Measurements from ENCODE around the gene SPATS1. TPM values are rescaled to one million over a fixed set of nuclear protein-coding genes. Genes with fewer than 3 reads are reported as not detected.
"Not testable (repeated sequence)": the region's sequence is repeated elsewhere in the genome, so short reads cannot be mapped to it uniquely, and the experiment has no call there.

The SPATS1 gene
- total RNA-seq, 1 experiment from 2014 or later: 10.1 TPM

- in situ Hi-C loops (cut with HindIII; ENCODE audit: low sequenced_read_pairs): no loop called here
Observed at GRCh38 chr6:44309631-44310030, 32.8 kb upstream of the SPATS1 start.

DNA sequence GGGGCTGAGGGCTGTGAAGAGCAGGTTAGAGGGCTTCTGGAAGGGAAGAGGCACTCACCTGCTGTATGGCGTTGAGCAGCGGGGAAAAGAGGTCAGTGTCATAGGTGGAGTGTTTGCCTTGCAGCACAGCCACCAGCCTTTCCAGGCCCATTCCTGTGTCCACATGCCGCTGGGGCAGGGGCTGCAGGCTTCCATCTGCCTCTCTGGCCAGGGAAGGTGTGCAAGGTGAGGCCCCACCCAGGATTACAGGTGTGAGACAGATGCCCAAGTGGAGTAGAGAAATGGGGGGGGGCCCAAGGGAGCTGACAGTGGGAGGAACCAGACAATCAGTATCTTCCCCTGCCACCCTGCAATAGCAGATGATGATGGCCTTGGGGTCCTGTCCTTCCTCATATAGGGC is 32.2 kb upstream of the SPATS1 start:
- in situ Hi-C loops (cut with HindIII; ENCODE audit: low sequenced_read_pairs): no loop called here

More at GRCh38 chr6:44309631-44310030, 32.8 kb upstream of the SPATS1 start:
- DNase-seq (ENCODE audit: low spot score): no peak

DNA sequence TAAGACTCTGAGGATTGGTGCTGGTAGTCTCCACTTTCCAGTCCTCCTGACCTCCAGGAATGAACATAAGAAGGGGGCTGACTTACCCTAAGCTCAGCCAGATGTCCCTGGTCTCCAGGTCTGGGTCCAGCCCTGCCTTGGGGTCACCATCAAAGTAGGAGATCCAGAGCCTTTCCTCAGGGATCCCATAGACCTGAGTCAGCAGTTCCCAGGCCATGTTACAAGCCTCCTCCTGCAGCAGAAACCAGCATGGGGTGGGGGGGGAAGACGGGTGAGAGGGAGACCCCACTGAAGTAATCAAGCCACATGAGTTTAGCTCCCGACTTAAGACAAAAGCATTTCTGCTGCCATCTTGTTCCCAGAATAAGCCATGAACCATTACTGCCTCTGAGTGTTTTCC is 31.1 kb upstream of the SPATS1 start:
- no peak for DNase-seq (ENCODE audit: low spot score)
- in situ Hi-C loops (cut with HindIII; ENCODE audit: low sequenced_read_pairs): no loop called here

More for the DNA sequence above, 32.2 kb upstream of the SPATS1 start:
- no peak for DNase-seq (ENCODE audit: low spot score)

DNA sequence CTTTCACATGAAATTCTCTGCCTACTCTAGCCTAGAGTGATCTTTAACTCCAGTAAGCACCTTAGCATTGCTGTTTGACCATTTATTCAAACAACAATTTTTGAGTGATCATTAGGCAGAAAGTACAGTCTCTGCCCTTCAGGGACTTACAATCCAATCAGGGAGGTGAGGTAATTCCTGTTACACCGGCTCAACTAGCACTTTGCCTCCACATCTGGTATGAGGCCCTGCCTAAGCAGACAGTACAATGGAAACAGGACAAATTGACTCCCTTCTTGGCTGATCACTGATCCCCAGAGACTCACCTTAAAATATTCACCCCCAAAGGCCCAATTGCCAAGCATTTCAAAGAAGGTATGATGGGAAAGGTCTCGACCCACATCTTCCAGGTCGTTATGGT is 30.7 kb upstream of the SPATS1 start:
- in situ Hi-C loops (cut with HindIII; ENCODE audit: low sequenced_read_pairs): no loop called here
- no peak for DNase-seq (ENCODE audit: low spot score)

DNA sequence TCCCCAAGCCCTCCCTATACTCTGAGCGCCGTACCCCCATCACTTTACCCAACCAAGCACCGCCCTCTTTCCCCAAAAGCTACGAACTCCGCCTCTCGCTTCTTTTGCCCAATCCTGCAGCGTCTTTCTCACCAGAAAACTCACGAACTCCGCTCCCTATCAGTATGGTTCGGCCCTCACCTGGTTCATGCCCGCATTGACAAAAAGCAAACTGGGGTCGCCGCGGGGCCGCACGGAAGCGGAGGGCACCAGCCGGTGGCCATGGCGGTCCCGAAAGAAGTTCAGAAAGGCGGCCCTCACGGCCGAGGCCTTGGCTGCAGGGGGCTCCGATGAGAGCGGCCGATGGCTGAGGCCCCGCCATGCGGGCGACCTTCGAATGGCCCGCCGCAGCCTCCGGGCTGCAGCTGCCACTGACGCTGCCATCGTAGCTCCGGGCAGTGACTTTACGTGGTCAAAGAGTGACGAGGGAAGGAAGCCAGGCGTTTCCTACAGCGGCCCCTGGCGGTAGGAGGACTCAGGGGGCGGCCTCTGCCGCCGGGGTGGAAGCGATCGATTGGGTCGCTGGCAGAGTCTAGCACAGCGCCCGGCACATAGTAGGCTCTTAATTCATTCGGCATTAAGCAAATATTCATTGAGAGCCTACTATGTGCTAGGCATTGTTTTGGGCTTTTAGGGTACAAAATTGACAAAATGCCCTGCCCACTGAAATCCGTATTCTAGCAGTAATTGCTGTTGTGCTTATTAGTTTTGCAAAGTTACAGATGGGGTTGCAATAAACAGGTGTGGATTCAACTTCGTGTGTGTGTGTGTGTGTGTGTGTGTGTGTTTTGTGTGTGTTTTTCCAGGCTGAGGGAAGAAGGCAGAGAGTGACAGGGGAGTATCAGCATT is 29.3 kb upstream of the SPATS1 start, which contains the start of gene AARS2:
Gene AARS2 (minus strand): TSS at position 447 of the 888 bp plus-strand sequence. CDS start 24 bp downstream, at position 423.
- in situ Hi-C loops (cut with HindIII; ENCODE audit: low sequenced_read_pairs): no loop called here
- peak; percentile 87 for DNase-seq (ENCODE audit: low spot score)

DNA sequence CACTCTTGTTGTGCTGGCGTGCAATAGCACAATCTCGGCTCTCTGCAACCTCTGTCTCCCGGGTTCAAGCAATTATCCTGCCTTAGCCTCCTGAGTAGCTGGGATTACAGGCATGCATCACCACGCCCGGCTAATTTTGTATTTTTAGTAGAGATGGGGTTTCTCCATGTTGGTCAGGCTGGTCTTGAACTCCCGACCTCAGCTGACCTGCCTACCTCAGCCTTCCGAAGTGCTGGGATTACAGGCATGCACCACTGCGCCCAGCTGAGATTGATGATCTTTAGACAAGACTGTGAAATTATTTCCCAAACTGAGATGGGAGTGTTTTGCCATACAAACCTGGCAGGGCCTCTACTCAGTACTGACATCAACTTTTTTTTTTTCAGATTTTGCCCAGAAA is 27.8 kb upstream of the SPATS1 start:
- DNase-seq (ENCODE audit: low spot score); in situ Hi-C loops (cut with HindIII; ENCODE audit: low sequenced_read_pairs): not testable (repeated sequence)

- in situ Hi-C loops (cut with HindIII; ENCODE audit: low sequenced_read_pairs): no loop called here
- DNase-seq (ENCODE audit: low spot score): no peak
Observed at GRCh38 chr6:44315516-44315915, 26.9 kb upstream of the SPATS1 start.

DNA sequence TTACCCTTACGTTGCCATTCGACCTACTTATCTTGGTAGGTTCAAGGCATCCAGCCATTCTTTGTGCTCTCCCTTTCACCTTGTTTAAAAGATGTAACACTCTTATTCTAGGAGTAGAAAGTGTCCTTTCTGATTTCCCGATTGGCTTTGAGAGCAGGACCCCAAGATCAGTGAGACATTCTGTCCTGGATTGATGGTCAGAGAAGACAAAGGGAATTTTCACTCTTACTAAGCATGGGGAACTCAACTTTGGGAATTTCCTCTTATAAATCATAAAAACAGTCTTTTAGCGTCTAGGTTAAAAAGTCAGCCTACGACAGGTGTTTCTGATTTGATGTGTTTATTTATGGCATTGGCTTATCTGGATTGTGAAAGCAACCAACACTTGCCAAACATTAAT is 26.5 kb upstream of the SPATS1 start:
- in situ Hi-C loops (cut with HindIII; ENCODE audit: low sequenced_read_pairs): no loop called here
- no peak for DNase-seq (ENCODE audit: low spot score)

DNA sequence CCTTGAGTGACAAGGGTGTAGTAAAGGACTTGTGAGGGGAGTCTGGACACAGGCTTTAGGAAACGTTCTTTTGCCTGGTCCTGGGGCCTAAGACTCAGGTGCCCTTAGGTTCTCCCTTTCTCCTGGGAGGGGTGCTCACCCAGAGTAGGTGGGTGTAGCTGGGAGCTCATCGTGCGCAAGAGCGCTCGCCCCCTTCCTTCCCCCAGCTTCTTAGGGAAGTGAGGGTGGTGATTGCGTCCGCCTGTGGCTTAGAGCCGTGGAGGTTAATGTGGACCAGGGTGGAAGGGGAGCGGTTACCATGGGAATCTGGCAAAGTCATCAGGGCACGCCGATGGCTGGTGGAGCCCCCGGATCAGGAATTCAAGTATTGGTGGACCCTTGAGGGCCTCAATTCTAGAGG is 26.0 kb upstream of the SPATS1 start:
- DNase-seq (ENCODE audit: low spot score): no peak
- in situ Hi-C loops (cut with HindIII; ENCODE audit: low sequenced_read_pairs): no loop called here

DNA sequence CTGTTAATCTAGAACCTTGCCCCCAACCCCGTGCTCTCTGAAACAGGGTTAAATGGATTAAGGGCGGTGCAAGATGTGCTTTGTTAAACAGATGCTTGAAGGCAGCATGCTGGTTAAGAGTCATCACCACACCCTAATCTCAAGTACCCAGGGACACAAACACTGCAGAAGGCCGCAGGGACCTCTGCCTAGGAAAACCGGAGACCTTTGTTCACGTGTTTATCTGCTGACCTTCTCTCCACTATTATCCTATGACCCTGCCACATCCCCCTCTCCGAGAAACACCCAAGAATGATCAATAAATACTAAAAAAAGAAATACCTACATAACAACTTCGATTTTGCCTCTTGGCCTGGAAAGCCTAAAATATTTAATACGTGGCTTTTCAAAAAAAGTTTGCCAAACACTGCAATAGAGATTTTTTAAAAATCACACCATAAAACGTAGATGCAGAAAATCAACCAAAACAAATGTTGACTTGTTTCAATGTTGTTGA is 25.3 kb upstream of the SPATS1 start:
- in situ Hi-C loops (cut with HindIII; ENCODE audit: low sequenced_read_pairs); DNase-seq (ENCODE audit: low spot score): not testable (repeated sequence)

DNA sequence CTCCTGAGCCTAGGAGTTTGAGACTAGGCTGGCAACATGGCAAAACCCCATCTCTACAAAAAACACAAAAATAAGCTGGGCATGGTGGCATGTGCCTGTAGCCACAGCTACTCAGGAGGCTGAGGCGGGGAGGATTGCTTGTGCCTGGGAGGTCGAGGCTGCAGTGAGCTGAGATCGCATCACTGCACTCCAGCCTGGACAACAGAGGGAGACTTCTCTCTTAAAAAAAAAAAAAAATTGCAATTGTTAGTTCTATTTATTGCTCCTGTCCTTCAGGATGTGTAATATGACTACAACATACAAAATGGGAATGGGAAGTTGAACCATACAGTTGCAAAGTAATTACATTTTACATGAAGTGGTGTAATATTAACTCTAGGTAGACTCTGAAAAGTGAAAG is 21.2 kb upstream of the SPATS1 start:
- no peak for DNase-seq (ENCODE audit: low spot score)
- in situ Hi-C loops (cut with HindIII; ENCODE audit: low sequenced_read_pairs): no loop called here

GRCh38 chr6:44327096-44327495 is 15.4 kb upstream of the SPATS1 start:
- no peak for DNase-seq (ENCODE audit: low spot score)
- in situ Hi-C loops (cut with HindIII; ENCODE audit: low sequenced_read_pairs): no loop called here

GRCh38 chr6:44327760-44328159 is 14.7 kb upstream of the SPATS1 start:
- in situ Hi-C loops (cut with HindIII; ENCODE audit: low sequenced_read_pairs): no loop called here
- DNase-seq (ENCODE audit: low spot score): no peak

DNA sequence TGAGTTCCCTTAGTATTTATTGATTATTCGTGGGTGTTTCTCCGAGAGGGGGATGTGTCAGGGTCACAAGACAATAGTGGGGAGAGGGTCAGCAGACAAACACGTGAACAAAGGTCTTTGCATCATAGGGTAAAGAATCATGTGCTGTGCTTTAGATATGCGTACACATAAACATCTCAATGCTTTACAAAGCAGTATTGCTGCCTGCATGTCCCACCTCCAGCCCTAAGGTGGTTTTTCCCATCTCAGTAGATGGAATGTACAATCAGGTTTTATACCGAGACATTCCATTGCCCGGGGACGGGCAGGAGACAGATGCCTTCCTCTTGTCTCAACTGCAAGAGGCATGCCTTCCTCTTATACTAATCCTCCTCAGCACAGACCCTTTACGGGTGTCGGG is 14.2 kb upstream of the SPATS1 start:
- DNase-seq (ENCODE audit: low spot score); in situ Hi-C loops (cut with HindIII; ENCODE audit: low sequenced_read_pairs): not testable (repeated sequence)

- in situ Hi-C loops (cut with HindIII; ENCODE audit: low sequenced_read_pairs): no loop called here
- DNase-seq (ENCODE audit: low spot score): no peak
Observed at GRCh38 chr6:44329858-44330257, 12.6 kb upstream of the SPATS1 start.

DNA sequence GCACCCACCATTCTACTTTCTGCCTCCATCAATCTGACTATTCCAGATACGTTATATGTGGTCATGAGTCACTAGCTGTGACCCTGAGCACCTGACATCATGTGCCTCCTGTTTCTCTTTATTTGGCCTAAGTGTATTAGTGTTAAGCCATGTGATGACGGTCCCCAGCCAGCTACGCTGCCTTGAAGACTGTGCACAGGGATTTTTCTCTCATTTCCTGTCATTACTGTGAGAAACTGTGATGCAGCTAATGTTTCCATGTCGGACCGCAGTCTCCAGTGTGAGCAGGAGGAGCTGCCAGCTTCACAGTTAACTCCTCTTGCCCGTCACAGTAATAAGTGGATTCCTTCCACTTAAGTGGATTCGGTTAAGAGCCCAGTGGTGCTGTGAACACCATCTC is 9.9 kb upstream of the SPATS1 start:
- DNase-seq (ENCODE audit: low spot score): peak; percentile 64
- in situ Hi-C loops (cut with HindIII; ENCODE audit: low sequenced_read_pairs): no loop called here

- in situ Hi-C loops (cut with HindIII; ENCODE audit: low sequenced_read_pairs): no loop called here
- DNase-seq (ENCODE audit: low spot score): no peak
Observed at GRCh38 chr6:44333273-44333919, 9.1 kb upstream of the SPATS1 start.

GRCh38 chr6:44333942-44334341 is 8.5 kb upstream of the SPATS1 start:
- DNase-seq (ENCODE audit: low spot score): no peak
- in situ Hi-C loops (cut with HindIII; ENCODE audit: low sequenced_read_pairs): no loop called here

GRCh38 chr6:44335631-44336030 is 6.8 kb upstream of the SPATS1 start:
- in situ Hi-C loops (cut with HindIII; ENCODE audit: low sequenced_read_pairs): loop anchor here (5.0 kb wide), 1 partner anchor 78 kb away; the partner anchor contains the start of gene SLC35B2
- DNase-seq (ENCODE audit: low spot score): peak; percentile 79

All from G401 (cell line).